Stimulated activated CD8-positive, alpha-beta memory T cell treated with anti-CD3 and anti-CD28 coated beads, Interleukin-15, amount 100 ng/mL, for 4 hours (primary cell): ENCODE data around the gene ANXA11.

Experiments used
- DNase-seq, 2 donors: peaks; one replicate each; pipeline ENCODE4 v3.0.0-alpha.2; 2020; ENCODE audit warnings: low read depth in 2 of 2

ANXA11 gene

DNA sequence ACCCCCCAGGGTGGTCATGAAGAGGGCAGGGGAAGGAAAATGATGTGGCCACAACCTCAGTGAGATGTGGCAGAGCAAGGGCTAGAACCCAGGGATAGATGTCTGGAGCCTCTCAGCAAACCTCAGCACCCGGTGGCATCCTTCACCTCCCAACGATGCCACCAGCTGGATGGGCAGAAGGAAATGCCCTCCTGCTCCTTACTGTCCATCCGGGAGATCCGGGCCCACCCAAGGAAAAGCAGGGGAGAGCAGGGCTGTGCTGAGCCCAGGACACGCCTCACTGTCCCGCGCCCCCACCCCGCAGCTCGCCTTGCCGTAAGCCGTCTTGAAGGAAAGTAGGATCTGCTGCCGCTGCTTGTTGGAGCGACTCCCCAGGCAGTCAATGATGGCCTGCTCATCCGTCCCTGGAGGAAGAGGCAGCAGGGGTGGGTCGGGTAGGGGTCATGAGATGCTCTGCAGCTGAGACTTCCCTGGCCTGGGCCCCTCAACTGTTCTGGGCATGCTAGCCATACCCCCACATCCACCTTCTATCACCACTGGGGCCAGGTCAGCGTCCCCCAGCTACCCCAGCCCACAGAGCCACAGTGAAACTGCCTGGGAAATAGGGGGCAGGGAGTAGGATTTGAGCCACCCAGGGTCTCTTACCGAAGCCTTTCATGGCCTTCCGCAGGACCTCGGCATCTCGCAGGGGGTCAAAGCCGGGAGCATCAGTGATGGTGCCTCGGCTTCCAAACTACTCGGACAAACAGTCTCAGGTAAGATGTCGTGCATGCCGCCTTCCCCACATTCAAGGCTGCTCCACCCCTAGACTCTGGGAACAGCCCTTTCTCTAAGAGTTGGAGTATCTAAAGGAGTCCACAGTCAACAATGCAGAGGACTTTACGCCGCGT, 38.5 kb downstream of the ANXA11 start:
- DNase-seq = no peak

DNA sequence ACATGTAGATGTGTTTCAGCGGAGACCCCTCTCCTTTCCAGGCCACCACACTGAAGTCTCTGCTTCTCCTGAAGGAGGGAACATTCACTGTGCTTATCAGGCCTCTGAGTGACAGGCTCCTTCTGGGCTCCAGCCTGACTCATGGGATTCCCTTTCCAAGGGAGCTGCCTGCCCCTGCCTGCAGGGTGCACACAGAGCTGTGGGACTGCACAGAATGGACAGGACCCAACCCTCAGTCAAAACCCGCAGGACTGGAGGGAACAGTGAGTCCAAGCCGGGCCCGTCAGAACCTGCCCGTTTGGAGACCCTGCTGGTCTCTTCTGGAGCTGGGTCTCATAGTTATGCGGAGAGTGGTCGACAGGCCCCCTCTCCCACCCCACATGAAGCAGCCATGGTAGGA, 40.2 kb downstream of the ANXA11 start:
- DNase-seq = no peak

DNA sequence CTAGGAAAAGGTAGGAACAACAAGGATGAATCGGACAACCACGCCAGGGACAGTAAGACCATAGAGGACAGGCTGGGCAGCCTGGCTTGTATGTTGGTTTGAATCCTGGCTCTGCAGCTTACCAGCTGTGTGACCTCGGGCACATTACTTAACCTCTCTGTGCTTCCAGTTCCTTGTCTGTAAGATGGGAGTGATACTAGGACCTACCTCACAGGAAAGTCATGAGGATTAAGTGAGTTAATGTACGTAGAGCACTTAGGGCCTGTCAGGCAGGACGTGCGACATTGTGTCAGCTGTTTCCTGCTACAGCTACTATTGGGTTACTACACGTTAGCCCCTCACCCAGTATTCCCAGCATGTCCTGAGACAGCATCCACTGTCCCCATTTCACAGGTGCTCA, 40.7 kb downstream of the ANXA11 start:
- DNase-seq = no peak

DNA sequence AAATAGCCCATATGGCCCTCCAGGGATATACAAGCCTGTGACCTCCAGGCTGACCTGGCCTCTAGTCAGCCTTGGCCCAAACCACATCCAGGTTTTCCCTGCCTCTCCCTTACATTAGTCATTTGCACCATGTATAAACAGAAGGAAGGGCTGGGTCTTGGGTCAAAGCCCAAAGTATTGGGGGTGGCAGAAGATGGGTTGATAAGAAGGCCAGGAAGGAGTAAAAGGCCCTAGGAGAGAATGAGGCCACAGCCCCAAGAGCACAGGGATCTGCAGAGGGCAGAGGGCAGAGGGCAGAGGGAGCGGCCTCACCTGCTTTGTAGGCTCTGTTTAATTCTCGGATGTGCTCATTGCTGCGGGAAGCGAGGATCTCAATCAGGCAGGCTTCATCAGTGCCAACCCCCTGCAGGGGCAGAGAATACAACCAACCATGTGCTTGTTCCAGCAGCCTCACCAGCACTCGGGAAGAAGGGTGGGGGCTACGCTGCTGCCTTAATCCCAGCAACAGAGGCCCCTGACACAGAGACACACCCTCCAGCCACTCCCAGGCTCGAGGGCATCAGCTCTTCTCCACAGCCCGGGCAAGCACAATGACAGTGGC, 41.5 kb downstream of the ANXA11 start:
- no peak for DNase-seq

DNA sequence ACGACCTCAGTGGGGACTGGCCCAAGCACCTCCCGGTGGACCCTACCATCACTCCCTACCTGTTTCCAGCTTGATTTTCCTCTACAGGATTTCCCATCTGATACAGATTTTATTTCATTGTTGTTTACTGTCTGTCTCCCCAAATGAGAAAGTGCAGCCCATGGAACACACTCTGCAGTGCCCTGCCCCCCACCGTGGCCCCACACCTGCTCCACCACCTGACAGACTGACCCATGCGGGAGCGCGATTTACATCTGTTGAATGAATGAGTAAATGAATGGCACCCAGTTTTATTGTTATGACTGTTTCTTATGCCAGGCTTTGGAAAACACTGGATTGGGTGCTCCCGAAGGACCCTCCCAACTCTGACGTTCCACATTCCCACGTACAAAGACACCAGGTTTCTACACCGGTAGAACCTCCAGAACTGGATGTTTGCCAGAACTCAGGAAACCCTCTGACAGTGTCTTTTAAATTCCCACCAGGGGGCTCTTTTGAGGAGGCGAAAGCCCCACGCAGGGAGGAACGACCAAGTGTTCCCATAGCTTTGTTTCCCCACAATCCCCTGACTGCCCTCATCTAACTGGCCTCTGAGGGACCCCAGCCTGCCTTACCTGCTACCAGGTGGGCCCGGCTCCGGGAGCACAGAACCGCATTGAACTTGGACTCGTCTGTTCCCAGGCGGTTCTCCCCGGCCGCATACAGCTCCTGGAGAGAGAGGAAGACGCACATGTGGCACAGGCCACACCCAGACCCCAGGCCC, 43.8 kb downstream of the ANXA11 start:
- no peak for DNase-seq

DNA sequence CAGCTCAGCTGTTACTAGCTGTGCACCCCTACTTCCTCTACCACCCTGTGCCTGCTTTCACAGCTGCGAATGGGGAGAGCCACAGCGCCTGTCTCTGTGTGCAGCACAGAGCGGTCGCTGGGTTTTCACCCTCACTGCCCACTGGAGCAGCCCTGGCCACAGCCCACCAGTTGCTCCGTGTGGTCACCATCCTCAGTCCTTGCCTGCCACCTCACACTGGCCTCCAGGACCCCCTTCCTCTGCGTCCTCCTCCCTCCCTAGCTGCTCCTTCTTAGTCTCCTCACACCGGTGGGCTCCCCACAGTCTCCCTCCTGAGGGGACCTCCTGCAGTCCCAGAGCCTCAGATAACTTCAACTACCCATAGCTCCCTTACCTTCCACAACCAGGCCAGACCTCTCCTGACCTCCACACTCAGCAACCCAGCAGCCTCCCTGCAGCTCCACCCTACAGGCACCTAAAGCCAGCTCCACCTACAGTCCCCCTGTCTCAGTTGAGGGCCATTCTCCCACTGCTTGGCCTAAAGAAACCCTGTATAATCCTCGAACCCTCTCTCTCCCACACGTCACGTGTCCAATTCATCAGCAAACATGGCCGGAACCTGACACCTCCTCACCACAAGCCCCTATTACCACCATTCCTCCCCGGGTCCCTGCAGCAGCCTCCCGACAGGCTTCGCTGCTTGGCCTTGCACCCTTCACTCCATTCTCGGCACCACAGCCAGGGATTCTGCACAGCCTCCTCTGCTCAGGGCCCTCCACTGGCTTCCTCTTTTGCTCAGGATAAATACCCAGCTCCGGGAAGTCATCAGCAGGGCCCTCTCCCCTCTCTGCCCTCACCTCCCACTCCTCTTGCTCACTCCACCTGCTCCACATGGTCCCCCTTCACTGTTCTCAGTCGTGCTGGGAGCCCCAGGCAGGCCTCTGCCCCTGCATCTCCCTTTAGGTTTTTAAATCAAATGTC, 44.7 kb downstream of the ANXA11 start:
- DNase-seq = no peak

DNA sequence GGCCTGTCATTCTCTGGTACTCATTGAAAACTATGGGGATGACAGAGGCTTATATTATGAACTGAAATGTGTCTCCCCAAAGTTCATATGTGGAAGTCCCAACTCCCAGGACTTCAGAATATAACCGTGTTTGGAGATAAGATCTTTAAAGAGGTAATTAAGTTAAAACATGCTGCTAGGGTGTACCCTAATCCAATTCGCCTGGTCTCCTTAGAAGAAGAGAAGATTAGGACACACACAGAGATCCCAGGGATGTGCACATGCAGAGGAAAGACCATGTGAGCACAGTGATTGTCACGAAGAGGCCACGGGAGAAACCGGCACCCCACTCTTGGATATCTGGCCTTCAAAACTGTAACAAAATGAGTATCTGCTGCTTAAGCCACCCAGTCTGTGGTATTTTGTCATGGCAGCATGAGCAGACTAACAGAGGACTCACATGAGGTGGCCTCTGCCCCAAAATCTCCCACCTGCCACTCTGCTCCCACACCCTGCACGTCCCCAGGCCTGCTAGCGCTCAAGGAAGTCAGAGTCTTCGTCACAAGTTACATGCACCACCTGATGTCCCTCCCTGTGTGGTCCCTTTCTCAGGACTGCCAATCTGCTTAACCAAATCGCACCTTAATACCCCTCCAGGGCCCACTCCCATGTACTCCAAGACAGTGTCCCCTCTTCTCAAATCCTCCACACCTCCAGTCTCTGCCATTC, 46.0 kb downstream of the ANXA11 start:
- no peak for DNase-seq

DNA sequence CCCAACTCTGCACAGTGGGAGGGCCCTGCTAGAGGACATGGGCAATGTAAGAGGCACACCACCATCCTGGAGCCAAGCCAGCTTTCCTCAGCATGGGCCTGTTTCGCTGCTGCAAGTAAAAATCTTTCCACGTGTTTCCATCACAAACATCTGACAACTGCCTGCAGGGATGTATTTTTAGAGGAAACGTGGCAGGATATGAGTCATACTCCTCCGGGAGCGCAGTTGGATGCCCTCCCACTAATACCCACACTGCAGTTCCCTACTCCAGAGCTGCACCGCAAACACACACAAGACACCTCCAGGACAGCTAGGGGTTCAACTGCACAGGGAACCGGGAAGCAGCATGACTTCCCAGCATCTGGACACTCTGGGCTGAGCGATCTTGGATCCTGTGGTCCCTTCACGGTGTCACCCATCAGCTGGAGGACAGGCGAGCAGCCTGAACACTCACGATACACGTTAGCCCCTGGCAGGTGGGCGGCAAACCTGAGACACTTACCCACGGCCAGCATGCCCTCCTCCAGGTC, 46.7 kb downstream of the ANXA11 start:
- DNase-seq = no peak

DNA sequence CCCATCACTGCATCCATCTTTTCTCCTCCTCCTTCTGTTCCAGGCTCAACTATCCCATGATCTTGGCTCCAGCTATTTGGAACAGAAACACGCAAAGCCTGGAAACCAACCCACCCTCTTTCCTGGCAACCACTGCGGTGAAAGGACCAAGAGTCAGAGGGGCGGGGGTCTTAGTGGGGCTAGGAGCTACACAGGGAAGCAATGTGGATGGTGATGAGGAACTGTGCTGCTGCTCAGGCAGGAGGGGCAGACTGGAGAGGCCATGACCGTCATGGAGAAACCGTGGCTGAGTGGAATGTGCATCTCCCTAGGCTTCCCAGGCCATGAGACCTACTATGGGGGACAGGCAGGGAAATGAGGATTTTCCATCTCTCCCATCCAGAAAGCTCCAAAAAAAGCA, 47.2 kb downstream of the ANXA11 start:
- DNase-seq = no peak

DNA sequence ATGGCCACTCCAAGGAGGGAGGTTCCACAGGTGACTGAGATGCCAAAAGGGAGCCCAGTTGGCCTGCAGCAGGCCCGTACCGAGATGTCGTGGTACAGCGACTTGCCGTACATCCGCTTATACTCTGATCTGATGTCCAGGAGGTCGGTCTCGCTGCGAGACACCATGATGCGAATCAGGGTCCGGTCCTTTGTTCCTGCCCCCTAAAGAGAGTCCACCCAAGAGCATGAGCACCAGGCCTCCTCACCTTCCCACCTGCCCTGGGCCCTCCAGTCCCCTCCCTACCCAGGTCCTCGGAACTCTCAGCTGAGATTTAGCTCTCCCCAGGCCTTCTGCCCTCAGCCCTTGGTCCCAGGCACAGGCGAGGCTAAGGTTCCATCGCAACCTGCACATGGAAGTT, 47.8 kb downstream of the ANXA11 start:
- no peak for DNase-seq

DNA sequence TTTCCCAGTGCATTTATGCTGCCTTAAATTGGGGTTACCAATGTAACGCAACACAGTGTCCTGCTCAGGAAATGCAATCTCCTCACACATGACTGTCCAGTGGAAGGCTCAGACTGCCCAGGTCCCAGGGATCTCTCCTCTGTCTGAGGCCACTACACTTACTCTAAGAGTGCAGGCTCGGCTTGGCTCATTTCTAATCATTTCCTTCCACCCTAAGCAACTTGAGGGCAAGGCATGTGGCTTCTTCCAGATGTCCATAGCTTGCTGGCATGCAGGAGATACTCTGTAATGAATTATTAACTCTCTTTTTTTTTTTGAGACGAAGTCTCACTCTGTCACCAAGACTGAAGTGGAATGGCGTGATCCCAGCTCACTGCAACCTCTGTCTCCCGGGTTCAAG, 49.1 kb downstream of the ANXA11 start:
- DNase-seq = no peak

DNA sequence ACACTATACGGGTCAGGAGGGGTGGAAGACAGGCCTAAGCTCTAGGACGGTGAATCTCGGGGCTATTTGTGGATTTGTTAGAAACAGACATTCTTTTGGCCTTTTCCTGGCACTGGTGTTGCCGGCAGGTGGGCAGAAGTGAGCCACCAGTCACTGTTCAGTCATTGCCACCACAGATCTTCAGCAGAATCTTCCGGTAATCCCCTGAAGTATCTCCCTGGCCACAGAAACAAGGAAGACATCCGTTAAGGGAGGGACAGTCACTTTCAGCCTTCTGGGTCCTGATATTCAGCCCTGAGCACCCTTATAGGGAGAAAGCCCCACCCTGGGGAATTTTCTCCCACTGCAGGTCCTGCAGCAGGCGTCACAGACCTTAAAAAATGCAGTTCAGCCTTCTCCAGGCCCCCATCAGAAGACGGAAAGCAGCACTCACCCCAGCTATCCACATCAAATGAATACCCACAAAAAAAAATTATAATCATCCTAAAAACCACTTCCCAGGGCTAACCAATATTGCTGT, 49.6 kb downstream of the ANXA11 start:
- DNase-seq = no peak

DNA sequence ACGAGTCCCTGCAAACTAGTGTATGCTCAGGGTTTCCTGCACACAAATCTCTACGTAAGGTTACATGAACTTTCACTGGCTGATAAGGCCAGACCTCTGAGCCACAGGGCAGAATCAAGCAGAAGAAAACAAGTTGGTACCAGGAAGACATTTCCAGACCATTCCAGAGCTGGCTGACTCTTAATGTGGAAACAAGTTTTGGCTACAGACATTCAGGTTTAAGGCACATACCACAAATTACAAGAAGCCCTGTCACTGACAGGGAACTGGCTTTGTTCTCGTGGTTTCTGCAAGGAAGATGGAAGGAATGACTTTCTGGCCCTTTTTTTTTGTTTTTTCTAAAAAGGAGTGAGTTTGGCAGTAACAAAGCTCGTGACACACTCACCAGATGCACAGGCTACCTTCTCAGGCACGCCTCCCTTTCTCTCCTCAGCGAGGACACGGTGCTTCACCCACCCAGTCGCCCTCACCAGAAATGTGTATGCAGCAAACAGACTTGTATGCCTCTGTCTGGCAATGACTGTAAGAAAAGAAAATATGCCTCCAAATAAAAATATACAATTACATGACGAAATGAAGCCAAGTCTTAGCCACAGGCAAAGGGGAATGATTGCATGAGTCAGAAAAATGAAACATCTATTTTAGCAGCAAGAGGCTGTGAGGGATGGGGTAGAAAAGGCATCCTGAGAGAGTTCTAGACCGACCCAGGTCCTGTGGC, 50.2 kb downstream of the ANXA11 start:
- no peak for DNase-seq

DNA sequence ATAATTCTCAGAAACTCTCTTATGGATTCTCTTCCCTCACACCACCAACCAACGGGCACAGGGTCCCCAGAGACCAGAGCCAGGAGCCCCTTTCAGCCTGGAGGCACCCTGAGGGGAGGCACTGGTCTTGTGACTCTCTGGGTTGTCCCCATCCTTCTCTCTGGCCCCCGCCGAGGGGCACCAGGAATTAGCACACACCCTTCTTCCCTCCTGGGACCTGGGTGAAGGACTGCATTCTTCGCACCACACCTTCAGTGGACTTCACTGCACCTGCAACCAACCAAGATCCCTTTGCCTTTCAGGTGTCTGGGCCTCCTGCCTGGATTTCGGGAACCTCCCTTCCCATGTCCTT, 50.7 kb downstream of the ANXA11 start:
- no peak for DNase-seq

DNA sequence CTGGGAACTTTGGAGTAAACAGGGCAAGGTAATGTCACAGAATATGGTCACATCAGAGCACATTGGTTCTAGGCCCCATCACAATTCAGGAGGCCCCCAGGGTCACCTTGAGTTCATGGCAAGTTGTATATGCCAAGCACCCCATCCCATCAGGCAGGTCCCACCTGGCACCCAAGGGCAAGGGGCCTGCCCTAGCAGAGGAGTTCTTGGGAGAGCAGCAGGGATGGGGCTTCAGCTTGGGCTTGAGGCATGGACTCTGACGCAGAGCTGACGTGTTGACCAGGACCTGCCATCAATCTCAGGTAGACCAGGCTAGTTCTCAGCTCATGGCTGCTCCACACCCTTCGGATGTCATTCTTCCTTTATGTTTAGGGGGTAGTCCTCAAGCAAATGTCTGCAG, 51.9 kb downstream of the ANXA11 start:
- DNase-seq = no peak

DNA sequence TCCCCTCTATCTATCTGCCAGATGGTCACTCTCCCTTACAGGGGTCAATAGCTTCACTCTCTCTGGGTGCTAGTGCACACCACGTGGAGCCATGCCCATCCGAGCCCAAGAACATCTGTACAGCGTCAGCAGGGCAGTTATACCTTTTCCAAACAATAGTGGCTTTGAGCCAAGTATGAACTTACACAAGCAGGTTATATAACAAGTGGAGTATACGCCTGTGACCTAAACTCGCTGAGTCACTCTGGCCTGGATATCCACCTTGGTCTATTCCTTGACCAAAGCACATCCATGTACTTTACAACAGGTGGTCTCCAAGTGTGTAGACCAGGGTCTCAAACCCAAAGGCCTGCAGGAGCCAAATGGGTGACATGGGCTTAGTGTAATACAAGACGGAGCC, 52.5 kb downstream of the ANXA11 start:
- DNase-seq = no peak

DNA sequence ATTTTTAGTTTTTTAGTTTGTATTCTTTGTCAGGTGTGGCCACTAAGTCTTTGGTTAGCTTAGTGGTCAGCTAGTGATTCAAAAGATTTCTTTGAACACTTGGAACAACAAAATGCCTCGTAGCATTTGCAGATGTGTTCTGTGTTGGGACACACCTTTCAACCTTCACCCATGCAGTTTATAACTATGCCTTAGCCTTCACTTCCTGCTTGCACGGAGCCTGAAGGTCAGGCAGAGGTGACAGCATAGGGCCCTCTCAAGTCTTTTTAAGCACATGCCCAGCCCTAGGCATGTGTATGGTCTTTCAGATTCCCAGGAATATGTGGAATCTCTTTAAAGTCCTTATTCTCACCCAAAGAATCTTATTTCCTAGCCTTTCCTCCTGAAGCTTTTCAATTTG, 55.2 kb downstream of the ANXA11 start:
- no peak for DNase-seq

DNA sequence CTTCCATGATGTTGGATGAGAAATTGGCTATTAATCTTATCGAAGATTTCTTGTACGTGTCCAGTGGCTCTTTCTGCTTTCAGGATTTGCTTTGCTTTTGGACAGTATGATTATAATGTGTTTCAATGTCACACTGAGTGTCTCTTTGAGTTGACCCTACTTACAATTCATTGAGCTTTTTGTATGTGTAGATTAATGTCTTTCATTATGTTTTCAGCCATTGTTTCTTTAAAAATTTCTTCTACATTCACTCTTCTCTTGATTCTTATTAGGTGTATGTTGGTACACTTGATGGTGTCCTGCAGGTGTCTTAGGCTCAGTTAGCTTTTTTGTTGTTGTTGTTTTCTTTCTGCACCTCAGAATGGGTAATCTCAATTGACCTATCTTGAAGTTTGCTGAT, 56.2 kb downstream of the ANXA11 start:
- DNase-seq = no peak

DNA sequence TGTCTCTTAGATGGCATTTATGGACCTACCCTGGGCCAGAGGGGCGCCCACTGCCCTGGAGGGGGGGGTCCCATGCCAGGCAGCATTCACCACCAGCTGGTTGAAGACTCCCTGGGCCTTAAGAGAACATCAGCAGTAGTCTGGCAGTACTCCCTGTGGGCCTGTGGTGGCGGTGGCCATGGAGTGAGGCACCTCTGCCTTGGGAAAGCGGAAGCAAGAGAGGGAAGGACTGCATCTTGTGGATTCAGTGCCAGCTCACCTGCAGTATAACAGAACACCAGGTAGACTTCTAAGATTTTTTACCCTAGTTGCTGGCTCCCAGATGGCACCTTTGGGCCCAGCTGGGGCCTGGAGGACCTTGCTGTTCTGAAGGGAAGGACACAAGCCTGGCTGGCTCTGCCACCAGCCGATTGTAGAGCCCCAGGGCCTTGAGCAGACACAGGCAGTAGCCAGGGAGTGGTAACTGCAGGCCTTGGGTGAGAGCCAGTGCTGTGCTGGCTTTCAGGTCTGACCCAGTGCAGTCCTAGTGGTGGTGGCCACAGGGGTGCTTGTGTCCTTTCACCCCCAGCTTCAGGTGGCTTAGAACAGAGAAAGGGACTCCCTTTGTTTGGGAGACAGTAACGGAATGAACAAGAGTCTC, 57.1 kb downstream of the ANXA11 start:
- DNase-seq = no peak
